ENCODE measurements around the gene HPN.

GRCh38 chr19:35013041-35013819 is 28.3 kb upstream of the HPN start:
- TF ChIP-seq POLR2AphosphoS5 (IDR thresholded peaks at IDR 0.05; ENCODE audit: insufficient read depth, low read depth, low read length), result peak; percentile 42
- peak; percentile 98 to 99 for TF ChIP-seq CTCF (IDR thresholded peaks at IDR 0.05; ENCODE audit: extremely low read depth in 1 of 2, insufficient read depth in 1 of 2, low read depth in 1 of 2, low read length in 2 of 2)
- TF ChIP-seq EZH2 (IDR thresholded peaks at IDR 0.05; ENCODE audit: borderline replicate concordance, low read depth, low read length, severe bottlenecking), result no peak
- TF ChIP-seq POLR2A (IDR thresholded peaks at IDR 0.05; ENCODE audit: low read depth, low read length), result no peak
- TF ChIP-seq MYC (IDR thresholded peaks at IDR 0.05; ENCODE audit: low read depth, low read length), result no peak
- no peak for TF ChIP-seq FOS (IDR thresholded peaks at IDR 0.05; ENCODE audit: borderline replicate concordance, insufficient read depth, low read length)
- TF ChIP-seq MAX (IDR thresholded peaks at IDR 0.05; ENCODE audit: insufficient read depth, insufficient read length), result no peak
- TF ChIP-seq JUN (IDR thresholded peaks at IDR 0.05; ENCODE audit: borderline replicate concordance, insufficient read depth, insufficient read length, low read depth), result no peak
- TF ChIP-seq GATA2 (IDR thresholded peaks at IDR 0.05; ENCODE audit: insufficient read depth, insufficient read length, low read depth, low read length), result no peak
